Epithelial cell of prostate (primary cell): ENCODE results near the gene CLCNKB.
"Not testable (repeated sequence)": the region's sequence is repeated elsewhere in the genome, so short reads cannot be mapped to it uniquely, and the experiment has no call there.

Experiments used
- DNase-seq: peaks from one replicate; pipeline ENCODE4 v3.0.0-alpha.2; 2011; ENCODE audit warnings: low read depth, low spot score
- H3K27ac ChIP-seq: fragments of 450-650 bp; 2 replicates; pipeline ENCODE4 v1.5.1; 2017; ENCODE audit warnings: mild to moderate bottlenecking

CLCNKB gene

GRCh38 chr1:16029288-16029687 is 14.3 kb upstream of the CLCNKB start:
- DNase-seq = no peak
- no peak overlapping the region for H3K27ac ChIP-seq

- H3K27ac ChIP-seq = no peak overlapping the region
- DNase-seq = no peak
These were observed 12.0 kb upstream of the CLCNKB start for GRCh38 chr1:16031551-16031950.

GRCh38 chr1:16032388-16033102 is 11.0 kb upstream of the CLCNKB start:
- DNase-seq = no peak
- H3K27ac ChIP-seq = no peak overlapping the region

GRCh38 chr1:16033103-16033632 is 10.4 kb upstream of the CLCNKB start:
- H3K27ac ChIP-seq, DNase-seq: not testable (repeated sequence)

- not testable (repeated sequence) for DNase-seq, H3K27ac ChIP-seq
These were observed 7.1 kb upstream of the CLCNKB start for GRCh38 chr1:16036461-16036860.

- no peak overlapping the region for H3K27ac ChIP-seq
- no peak for DNase-seq
These were observed 5.0 kb upstream of the CLCNKB start for GRCh38 chr1:16038620-16038912.

- H3K27ac ChIP-seq, DNase-seq: not testable (repeated sequence)
These were observed 3.7 kb upstream of the CLCNKB start for GRCh38 chr1:16039871-16040270.

- no peak for DNase-seq
- H3K27ac ChIP-seq = no peak overlapping the region
These were observed 2.4 kb upstream of the CLCNKB start for GRCh38 chr1:16041200-16041599.

- no peak overlapping the region for H3K27ac ChIP-seq
- DNase-seq = no peak
These were observed 1.5 kb upstream of the CLCNKB start for GRCh38 chr1:16042096-16042495.

- DNase-seq = not testable (repeated sequence)
These were observed 928 bp upstream of the CLCNKB start for GRCh38 chr1:16042654-16043053.

GRCh38 chr1:16043950-16044349 is 368 bp downstream of the CLCNKB start:
- no peak overlapping the region for H3K27ac ChIP-seq
- DNase-seq = no peak

More at GRCh38 chr1:16042654-16043053, 928 bp upstream of the CLCNKB start:
- H3K27ac ChIP-seq = not testable (repeated sequence)

GRCh38 chr1:16046842-16047241 is 3.3 kb downstream of the CLCNKB start:
- no peak for DNase-seq
- H3K27ac ChIP-seq = no peak overlapping the region

- H3K27ac ChIP-seq = no peak overlapping the region
- DNase-seq = no peak
These were observed 4.4 kb downstream of the CLCNKB start for GRCh38 chr1:16047791-16048475.

- no peak overlapping the region for H3K27ac ChIP-seq
- DNase-seq = no peak
These were observed 5.1 kb downstream of the CLCNKB start for GRCh38 chr1:16048573-16049189.

- DNase-seq = no peak
These were observed 6.7 kb downstream of the CLCNKB start for GRCh38 chr1:16050328-16050727.

GRCh38 chr1:16051039-16051438 is 7.5 kb downstream of the CLCNKB start:
- no peak for DNase-seq
- H3K27ac ChIP-seq = no peak overlapping the region

More at GRCh38 chr1:16050328-16050727, 6.7 kb downstream of the CLCNKB start:
- H3K27ac ChIP-seq = no peak overlapping the region

GRCh38 chr1:16051949-16052348 is 8.4 kb downstream of the CLCNKB start:
- not testable (repeated sequence) for H3K27ac ChIP-seq, DNase-seq

- no peak overlapping the region for H3K27ac ChIP-seq
- no peak for DNase-seq
These were observed 10.4 kb downstream of the CLCNKB start for GRCh38 chr1:16053781-16054502.

GRCh38 chr1:16054598-16055540 is 11.3 kb downstream of the CLCNKB start:
- DNase-seq = no peak
- H3K27ac ChIP-seq = no peak overlapping the region
